HG02973 (cell line): ENCODE data around the gene TIGD3.

Experiments used
- ATAC-seq: cut with Tn5 transposase; IDR thresholded peaks from one replicate; pipeline ENCODE4 v1.9.1; 2021; ENCODE audit warnings: moderate library complexity; ENCODE audit not compliant: unreplicated experiment

The TIGD3 gene

DNA sequence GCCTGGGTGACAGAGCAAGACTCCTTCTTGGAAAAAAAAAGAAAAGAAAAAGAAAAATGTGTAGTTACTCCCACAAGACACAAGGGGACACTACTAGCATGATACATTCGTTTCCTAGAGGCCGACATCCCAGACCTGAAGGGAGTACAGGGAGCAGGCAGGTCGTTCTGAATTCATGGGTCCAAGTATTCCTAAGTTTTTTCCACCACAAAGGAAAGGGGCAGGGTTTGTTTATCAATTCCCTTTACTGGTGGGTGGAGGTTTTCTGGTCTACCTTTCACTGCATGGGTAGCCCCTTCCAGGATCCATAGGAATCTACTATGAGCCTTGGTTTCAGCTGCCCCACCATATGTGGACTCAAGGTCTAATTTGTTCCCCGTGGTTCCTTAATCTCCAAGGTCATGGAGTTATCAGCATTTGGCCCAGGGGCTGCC, 11.8 kb downstream of the TIGD3 start:
- ATAC-seq, result no peak

GRCh38 chr11:65370659-65371049, 16.1 kb downstream of the TIGD3 start:
- no peak for ATAC-seq

DNA sequence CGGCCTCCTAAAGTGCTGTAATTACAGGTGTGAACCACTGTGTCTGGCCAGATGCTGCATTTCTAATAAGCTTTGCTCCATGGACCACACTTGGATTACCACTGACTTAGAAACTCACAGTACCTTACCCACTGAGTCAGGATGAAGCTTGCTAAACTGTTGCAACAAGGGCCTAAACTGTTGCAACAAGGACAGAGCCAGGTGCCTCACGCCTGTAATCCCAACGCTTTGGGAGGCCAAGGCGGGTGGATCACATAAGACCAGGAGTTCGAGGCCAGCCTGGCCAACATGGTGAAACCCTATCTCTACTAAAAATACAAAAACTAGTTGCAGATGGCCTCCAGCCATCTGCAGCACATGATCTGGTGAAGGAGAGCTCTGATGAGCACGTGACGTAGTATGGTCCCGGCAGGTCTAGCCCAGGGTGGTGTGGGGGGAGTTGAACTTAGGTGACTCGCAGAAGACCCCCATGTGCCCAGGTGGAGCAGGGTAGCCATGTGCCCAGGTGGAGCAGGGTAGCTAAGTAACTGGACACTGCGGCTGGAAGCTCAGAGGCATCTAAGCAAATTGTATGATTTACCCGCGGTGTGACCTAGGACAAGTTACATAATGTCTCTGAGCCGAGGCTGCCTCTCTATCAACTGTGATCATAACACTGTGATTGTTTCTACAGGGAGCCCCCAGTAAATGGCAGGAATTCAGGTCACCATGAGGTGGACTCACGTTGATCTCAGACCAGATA, 19.5 kb downstream of the TIGD3 start:
- no peak for ATAC-seq

DNA sequence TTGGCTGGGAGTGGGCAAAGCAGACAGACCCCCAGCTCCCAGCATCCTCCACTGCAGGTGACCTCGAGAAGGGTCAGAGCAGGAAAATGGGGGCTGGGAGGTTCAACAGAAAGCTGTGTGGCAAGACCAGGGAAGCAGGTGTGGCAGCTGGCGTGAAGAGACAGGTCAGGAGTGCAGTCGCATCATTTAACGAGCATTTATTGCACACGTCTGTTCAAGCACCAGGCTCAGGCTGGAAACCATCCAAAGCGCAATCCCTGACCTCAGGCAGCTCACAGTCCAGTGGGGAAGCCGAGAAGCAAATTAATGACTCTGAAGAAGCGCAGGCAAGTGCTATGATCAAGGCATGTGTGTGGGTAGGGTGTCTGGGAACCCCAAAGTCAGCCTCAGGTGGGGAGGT, 20.5 kb downstream of the TIGD3 start:
- no peak for ATAC-seq

DNA sequence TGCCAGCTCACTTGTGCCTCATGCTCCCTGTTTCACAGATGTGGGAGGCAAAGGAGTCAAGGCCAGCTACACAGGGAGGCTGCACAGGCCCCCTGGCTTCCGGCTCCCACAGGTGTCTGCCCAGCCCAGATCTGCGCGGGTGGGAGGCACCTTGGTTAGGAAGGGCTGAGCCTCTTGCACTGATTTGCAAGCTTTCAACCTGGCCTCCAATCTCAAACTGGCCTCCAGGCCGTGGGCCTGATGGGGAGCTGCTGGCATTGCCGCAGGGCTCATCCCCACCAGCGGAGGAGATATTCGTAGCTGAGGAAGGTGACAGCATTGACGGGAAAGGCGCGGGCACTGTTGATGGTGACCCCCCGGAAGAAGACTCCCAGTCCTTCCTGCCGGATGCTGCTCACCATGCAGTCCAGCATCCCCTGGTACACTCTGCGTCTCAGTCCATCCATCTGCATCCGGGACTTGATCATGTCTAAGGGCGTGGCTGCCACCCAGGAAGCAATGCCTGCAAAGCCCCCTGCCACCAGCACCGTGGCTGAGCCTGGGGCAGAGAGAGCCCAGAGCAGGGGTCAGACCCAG, 21.7 kb downstream of the TIGD3 start:
- no peak for ATAC-seq

- no peak for ATAC-seq
These were observed 22.5 kb downstream of the TIGD3 start for GRCh38 chr11:65377036-65377435.

GRCh38 chr11:65377777-65378176, 23.2 kb downstream of the TIGD3 start:
- ATAC-seq, result no peak

GRCh38 chr11:65378208-65378927, 23.8 kb downstream of the TIGD3 start:
- ATAC-seq, result no peak

GRCh38 chr11:65378928-65379638, 24.5 kb downstream of the TIGD3 start:
- ATAC-seq, result no peak

DNA sequence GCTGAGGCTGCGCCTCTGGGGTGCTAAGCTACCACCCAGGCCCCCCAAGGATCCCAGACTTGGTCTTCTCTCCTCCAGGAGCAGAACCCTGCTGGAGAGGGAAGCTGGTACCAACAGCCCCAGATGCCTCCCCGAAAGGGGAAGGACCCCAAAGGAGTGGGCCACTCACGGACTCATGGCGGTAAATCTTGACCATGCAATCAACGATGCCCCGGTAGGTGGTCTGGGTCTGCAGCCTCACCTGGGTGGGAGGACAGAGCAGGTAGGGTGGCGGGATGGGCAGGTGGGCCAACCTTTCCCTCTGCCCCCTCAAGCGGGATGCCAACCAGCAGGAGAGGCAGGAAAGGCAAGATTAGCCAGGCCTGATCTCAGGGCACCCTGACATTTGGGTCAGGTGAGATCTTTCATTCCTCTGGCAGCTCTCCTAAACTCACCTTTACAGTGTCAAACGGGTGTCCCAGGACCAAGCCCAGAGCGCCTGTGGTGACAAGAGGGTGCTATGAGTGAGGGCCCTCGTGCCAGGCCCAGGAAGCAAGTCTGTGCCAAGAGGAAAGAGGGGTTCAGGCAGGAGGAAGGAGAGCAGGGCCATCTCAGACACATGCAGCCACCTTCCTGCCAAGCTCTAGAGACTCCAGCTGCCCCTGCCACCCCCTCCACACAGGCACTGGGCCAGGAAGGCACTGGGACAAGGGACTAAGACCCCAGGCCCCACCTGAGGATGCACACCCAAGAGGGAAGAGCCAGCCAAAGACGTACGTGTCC, 25.3 kb downstream of the TIGD3 start:
- ATAC-seq, result no peak

DNA sequence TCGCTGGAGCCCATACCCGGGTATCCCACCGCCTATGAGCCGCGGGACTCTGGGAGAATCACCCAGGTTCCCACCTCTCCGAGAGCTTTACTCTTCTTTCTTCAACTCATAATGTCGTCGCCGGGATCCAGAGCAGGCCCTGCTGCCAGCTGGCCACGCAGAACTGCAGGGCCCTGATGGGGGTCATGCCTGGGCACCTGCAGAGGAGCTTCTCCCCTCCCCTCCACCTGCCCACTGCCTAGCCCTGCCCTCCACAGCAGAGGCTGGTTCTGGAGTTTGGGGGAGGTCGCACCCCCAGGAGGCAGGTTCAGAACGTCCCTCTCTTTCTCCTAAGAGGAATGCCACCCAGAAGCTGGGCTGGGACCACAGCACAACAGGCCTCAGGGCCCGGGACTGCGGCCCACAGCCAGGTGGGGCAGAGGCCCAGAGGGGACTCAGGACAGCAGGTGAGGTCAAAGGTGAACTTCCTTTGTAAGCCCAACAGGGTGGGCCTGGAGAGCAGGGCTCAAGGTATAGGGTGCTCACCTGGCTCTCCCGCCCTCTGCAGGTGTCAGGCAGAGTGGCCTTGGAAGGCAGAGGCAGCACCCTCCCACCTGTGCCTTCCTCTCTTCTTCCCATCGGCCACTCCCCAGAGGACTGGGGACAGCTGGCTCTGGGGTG, 26.0 kb downstream of the TIGD3 start:
- no peak for ATAC-seq

GRCh38 chr11:65381716-65382032, 27.1 kb downstream of the TIGD3 start:
- no peak for ATAC-seq

DNA sequence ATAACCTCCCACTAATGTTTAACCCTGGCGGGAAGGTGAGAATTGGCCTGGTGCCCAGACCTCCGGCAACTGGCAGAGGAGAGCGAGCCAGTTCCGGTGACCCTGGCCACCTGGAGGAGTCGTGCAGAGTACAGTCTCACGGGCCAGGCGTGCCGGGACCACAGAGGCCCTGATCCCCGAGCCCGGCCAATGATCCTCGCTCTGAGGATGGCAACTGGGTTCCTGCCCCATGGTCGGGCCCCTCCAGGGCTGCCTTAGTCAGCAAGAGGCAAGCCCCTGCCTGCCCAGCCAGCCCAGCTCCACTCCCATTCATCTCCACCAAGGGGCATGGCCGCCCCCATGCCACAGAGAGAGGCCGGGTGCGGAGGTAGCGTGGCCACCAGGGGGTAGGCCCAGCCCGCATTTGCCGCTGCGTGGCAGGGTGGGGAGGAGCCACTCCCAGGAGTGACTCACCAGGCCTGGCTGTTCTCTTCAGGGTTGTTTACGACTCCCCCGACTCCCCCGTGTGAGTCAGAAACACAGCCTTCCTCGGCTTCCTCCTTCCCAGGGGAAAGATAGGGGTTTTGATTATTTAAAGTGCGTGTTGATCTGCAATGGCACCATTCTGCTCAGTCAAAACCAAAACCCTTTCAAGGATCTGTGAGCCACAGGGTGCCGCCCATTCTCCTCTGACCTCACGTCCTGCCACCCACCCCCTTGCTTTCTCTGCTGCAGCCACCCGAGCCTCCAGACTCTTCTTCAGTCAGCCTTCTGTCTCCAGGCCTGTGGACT, 27.7 kb downstream of the TIGD3 start, which contains the start of gene SLC25A45:
SLC25A45 (minus strand) TSS at position 614 of the 771 bp plus-strand sequence. CDS start 695 bp downstream, outside the sequence.
- ATAC-seq, result peak; percentile 51

DNA sequence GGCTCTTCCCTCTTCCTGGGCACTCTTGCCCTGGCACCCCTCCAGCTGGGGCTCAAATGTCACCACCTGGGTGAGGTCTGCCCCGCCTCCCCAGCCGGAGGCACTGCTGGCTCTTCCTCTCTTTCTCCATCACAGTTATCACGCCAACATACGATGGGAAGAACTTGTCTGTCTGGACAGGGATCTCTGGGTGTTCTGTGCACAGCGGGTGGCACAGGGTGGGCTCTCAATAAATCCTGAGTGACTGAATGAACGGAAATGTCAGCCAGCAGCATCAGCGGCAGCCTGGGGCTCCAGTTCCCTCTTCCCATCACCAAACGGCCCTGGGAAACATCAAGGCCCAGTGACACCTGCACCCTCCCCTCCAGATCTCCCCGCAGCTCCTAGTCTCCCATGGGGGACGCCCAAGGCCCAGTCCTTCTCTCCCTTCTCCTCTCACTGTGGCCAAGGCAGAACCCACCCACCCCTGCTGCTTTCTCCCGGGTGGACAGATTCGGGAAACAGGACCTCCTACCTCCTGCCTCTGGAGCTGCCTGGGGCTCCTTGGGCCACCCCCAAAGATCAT, 28.3 kb downstream of the TIGD3 start:
- ATAC-seq, result no peak

- no peak for ATAC-seq
These were observed 29.2 kb downstream of the TIGD3 start for GRCh38 chr11:65383778-65384177.

DNA sequence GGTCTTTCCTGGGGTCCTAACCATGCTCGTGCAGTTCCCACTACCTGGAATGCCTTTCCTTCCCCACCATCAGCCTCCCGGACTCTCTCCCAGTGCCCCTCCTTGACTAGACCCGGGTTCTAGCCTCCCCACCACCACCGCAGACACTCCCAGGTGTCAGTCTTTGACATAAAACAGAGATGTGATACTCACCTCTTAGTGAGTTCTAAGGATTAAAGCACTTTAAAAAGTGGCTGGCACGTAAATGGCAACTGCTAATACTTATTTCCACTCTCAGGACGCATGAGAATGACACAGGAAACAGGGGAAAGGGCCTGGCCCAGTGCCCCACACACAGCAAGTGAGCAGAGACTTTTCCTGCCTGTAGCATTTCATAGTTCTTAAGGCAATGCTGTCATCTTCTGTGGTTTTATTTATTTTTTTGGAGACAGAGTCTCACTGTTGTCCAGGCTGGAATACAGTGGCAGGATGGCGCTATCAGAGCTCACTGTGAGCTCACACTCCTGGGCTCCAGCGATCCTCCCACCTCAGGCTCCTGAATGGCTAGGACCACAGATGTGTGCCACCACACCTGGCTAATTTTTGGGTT, 29.8 kb downstream of the TIGD3 start:
- no peak for ATAC-seq

- ATAC-seq, result no peak
These were observed 32.0 kb downstream of the TIGD3 start, which contains the start of gene FRMD8 for GRCh38 chr11:65386307-65387140. Gene FRMD8, plus strand, starts transcription at chr11:65386637. Its CDS starts 400 bp downstream, at chr11:65387037.

GRCh38 chr11:65388731-65389130, 34.2 kb downstream of the TIGD3 start:
- ATAC-seq, result no peak
